C1 segment of cervical spinal cord (tissue), 14 donors: ENCODE results near the gene STING1.
"Not testable (repeated sequence)": the region's sequence is repeated elsewhere in the genome, so short reads cannot be mapped to it uniquely, and the experiment has no call there.

ENCODE experiments used
- DNase-seq, 14 donors: peaks; one replicate each; lab custom pipeline; 2025; lab: John Stamatoyannopoulos, UW

STING1 gene

DNA sequence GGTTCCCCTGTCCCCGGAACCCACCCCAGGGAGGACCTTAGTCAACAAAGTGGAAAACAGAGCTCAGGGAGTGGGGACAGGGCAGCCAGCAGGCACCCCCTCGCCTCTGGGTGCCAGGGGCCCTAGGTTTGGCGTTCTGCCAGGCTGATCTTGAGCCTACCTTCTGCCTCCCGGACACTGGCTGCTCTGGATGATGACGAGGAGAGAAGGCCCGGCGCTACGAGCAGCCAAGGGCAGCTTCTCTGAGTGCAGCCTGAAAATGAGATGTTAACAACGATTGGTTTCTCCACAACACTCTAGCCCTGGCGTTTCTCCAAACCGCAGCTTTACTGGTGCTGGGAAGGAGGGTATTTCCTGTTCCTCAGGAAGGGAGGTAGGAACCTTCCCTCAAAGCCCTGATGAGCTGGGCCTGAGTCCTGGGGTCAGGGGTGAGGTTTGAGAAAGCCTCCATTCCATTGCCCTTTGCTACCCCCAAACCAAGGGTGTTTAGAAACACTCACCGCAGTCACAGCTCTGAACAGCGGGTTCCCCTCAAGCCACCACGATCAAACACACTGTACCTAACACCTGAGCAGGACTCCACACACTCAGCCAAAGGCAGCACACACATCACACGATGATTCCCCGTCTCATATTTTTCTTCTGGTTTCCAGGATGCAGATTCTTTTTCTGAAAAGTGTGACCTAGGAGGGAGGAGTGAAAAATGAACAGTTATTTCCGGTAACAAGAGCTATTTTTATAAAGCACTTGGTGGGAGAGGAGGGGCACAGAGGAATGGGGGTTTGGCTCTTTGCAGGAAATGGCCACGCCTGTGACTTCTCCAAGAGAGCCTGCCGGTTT, at the start of gene STING1:
STING1 (minus strand) TSS at position 709 of the 840 bp plus-strand sequence. CDS start 1,054 bp downstream, outside the sequence.
- peak in 3 of 14 donors; percentile 19 to 27 (median 25) for DNase-seq

- DNase-seq: no peak
These were observed 49.2 kb upstream of the STING1 start for GRCh38 chr5:139531772-139532169.

DNA sequence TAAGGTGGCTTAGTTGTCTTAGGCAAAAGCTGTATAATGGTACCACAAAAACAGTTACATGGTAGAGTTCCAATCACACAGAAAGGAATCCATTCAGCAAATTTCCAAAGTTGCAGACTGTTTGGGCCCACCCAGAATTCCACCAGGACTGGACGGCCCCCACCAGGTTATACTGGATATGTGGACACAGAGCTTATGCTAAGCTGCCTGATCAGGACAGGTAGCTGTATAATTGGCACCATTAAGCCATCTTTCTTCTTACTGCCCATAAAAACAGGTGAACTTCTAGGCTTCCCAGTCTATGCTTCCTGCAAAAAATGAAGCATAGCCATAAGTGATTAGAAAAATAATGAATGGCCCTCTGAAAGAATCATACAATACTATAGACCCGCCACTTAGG, 47.5 kb upstream of the STING1 start:
- not testable (repeated sequence) for DNase-seq

DNA sequence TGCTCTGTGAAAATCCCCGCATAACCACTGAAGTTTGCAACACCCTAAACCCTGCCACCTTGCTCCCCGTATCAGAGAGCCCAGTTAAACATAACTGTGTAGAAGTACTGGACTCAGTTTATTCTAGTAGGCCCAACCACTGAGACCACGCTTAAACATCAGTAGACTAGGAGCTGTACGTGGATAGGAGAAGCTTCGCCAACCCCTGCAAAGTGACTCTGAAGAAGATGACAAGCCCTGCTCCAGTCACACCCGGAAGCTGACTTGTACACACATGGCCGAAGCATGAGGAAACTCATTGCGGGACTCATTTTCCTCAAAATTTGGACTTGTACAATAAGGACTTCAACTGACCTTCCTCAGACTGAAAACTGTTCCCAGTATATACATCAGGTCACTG, 46.1 kb upstream of the STING1 start:
- DNase-seq: not testable (repeated sequence)

GRCh38 chr5:139527896-139528467, 45.4 kb upstream of the STING1 start:
- not testable (repeated sequence) for DNase-seq

GRCh38 chr5:139527090-139527470, 44.5 kb upstream of the STING1 start:
- not testable (repeated sequence) for DNase-seq

GRCh38 chr5:139526309-139527089, 43.9 kb upstream of the STING1 start:
- peak in 2 of 14 donors; percentile 5 to 10 for DNase-seq

- DNase-seq: peak in 1 of 14 donors; percentile 2
These were observed 43.2 kb upstream of the STING1 start for GRCh38 chr5:139525586-139526308.

GRCh38 chr5:139524940-139525585, 42.5 kb upstream of the STING1 start:
- no peak for DNase-seq

DNA sequence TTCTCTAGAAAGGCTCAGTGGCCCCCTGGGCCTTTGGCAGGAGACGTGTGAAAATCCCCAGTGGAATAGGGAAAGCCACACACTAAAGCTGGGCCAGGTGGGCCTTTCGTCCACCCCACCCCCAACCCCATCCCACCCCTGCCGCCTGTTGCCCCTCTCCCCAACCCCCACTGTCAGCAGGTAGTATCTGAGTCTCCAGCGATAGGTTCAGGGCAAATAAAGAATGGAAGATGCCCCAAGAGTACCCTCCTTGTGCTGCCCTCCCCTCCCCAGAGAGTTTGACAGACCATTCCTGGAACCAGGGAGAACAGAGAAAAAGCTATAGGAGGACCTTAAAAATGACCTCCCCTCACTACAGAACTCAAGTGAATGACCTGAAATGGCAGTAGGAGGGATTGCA, 41.9 kb upstream of the STING1 start:
- DNase-seq: no peak

DNA sequence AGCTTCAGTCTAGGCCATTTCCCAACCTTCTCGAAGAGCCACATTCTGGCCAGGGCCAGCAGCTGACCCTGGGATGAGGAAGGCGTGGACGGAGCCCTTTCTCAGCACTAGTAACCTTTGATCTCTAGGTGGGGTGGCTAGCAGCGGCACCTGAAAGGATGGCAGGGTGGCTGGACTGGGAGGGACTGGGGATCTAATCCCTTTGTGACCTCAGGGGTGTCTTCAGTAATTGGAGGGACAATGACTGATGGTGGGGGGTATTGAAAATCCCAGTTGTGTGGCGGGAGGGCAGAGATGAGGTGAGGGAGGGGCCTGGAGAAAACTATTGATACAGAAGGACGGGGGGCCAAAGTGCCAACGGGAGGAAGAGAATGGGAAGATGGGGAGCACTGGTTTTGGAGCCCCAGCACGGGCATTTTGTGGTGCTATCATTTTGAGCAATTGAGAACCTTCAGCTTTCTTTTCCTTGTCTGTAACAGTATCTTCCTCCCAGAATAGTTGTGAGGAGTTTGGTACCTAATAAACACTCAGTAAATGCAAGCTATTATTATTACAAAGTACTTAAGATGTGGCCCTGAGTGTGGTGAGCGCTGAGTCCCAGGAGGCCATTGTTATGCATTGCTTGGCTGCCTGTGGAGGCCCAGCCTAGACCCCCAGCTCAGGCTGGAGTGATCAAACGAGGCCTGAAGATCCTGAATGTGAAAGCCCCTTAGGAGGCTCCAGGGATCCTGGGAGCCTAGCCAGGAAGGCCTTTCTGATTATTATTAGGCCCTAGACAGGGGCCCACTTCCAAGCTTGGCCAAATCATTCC, 41.3 kb upstream of the STING1 start:
- DNase-seq: no peak

DNA sequence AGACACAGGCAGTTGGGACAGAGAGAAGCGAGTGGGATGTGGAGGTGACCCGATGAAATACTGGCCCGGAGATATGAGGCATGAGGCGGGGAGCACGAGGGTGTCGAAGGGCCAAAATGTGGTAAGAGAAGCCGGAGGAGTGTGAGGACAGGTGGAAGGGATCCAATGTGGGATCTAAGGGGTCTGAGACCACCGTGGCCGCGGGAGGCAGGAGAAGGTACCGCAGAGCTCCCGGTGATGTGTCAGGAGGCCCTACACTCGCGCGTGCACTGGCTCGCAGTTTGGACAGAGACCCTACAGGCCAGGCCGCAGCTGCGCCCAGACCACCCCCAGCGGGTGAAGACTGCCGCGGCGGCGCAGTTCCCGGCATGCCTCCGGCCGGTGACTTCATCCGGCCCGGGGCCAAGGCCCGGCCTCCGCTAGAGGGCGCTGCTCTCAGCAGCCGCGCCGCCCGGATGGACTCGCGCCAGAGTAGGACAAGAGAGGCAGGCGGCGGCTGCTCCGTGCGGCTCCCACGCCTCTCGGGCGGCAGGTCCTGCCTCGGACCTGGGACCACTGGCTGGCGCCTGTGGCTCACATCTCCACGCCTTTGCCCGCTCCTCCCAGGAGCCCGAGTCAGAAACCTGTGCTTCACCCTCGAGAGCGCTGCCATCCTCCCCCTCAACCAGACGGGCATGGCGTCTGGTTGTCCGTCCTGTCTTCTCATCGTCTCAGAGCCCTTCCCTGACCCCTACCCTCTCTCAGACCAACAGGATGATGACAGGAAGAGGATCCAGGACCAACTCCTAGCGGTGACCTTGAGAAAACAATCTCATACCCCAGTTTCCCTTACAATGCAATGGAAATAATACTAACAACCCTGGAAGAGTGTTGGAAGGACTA, 35.4 kb upstream of the STING1 start:
- peak; percentile 22 to 94 (median 87) for DNase-seq

DNA sequence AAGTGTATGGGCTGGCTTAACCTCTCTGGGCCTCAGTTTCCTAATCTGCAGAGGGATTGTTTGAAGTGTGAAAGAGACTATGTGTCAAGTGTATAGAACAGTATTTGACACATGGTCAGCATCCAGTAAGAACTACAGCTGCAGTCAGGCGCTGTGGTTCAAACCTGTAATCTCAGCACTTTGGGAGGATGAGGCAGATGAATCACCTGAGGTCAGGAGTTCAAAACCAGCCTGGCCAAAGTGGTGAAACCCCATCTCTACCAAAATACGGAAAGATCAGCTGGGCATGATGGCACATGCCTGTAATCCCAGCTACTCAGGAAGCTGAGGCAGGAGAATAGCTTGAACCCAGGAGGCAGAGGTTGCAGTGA, 31.9 kb upstream of the STING1 start:
- DNase-seq: no peak

DNA sequence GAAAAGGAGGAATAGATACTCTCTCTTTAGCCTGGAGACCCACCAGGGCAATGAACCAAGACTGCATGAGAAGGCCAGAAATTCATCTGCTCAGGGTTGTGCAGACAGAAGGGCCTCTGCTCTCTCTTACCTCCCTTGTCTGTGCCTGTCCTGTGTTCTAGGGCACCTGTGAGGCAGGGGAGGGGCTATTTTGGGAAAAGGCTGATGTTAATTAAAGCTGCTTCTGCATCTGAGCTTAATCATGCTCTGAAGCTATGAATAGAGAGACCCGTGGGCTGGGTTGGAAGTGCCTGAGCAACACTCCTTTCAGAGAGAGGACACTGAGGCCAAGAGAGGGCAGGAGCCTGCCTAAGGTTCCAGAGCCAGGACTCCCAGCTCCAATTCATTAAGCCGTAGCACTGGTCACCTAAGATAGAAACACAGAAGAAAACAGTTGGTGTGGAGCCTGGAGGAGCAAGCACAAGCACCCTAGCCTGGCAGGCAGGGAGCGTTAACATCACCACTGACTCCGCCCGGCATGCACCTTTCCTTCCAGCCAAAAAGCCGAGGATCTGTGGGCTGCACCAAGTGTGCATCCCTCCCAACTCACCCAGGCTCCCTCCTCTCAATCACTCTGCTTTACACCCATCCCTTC, 31.4 kb upstream of the STING1 start:
- no peak for DNase-seq

DNA sequence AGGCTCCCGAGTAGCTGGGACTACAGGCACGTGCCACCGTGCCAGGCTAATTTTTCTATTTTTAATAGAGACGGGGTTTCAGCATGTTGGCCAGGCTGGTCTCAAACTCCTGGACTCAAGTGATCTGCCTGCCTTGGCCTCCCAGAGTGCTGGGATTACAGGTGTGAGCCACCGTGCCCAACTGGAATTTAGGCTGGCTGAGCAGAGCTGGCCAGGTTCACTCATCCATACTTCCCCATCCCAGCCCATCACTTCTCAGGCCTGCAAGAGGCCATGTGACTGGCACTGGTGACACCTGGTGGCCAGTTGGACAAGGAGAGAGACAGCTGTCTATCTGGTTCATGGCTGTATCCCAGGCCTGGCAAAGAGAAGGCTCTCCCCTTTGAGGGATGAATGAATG, 30.9 kb upstream of the STING1 start:
- peak in 12 of 14 donors; percentile 13 to 74 (median 37) for DNase-seq

DNA sequence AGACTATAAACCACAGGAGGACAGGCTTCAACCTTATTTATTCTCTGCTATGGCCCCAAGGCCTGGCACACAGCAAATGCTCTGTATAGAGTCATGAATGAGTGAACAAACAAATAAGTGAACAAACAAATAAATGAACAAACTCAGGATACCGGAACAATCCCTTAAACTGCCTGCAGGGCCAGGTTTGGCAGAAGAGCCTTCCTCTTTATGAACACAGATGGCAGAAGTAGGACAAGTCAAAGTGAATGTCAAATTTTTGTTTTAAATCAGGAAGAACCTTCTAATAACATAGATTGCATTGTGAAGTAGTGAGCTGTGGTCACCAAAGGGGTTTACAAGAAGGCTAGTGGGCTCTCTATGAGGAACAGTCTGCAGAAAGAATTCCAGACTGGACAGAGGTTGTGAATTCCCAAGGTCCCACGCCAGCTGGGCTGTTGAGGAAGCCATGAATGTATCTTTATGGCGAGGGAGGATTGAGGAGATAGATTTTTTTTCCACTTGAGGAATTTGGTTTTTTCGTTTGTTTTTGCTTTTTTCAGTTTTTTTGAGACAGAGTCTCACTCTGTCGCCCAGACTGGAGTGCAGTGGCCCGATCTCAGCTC, 30.3 kb upstream of the STING1 start:
- DNase-seq: no peak

DNA sequence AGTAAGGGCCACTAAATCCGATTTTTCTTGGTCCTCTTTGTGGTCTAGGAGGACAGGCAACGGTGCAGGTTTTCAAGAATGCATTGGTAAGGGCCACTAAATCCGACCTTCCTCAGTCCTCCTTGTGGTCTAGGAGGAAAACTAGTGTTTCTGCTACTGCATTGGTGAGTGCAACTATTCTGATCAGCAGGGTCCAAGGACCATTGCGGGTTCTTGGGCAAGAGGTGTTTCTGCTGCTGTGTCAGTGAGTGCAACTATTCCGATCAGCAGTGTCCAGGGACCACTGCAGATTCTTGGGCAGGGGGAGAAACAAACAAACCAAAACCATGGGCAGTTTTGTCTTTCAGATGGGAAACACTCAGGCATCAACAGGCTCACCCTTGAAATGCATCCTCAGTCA, 22.2 kb upstream of the STING1 start:
- not testable (repeated sequence) for DNase-seq

- not testable (repeated sequence) for DNase-seq
These were observed 21.3 kb upstream of the STING1 start for GRCh38 chr5:139503879-139504278.
